LNCAP (cell line): ENCODE measurements around the gene TMEM272.

Experiments
- TF ChIP-seq, protein P1 (sequence below): fragments of 450-650 bp; IDR thresholded peaks from 2 replicates; pipeline ENCODE4 v1.5.1; 2017; ENCODE audit warnings: mild to moderate bottlenecking

Gene TMEM272

DNA sequence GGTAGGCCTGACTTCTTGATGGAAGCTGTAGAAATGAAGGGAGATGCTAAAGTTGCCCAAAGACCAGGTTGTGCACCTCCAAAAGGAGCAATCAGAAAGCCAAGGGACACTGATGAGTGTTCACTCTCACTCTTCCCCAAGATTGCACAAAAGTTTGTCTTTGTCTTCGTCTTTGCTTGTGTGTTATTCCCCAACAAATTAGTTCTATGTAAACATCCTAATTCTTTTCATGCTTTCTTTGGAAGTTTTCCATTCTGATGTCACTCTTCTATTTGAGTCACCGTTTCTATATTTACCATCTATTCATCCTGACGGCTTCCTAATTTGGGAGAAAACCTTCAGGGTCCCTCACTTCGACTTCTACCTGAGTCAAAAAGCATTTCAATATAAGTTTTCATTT, 3.7 kb upstream of the TMEM272 start:
- TF ChIP-seq, protein P1, sequence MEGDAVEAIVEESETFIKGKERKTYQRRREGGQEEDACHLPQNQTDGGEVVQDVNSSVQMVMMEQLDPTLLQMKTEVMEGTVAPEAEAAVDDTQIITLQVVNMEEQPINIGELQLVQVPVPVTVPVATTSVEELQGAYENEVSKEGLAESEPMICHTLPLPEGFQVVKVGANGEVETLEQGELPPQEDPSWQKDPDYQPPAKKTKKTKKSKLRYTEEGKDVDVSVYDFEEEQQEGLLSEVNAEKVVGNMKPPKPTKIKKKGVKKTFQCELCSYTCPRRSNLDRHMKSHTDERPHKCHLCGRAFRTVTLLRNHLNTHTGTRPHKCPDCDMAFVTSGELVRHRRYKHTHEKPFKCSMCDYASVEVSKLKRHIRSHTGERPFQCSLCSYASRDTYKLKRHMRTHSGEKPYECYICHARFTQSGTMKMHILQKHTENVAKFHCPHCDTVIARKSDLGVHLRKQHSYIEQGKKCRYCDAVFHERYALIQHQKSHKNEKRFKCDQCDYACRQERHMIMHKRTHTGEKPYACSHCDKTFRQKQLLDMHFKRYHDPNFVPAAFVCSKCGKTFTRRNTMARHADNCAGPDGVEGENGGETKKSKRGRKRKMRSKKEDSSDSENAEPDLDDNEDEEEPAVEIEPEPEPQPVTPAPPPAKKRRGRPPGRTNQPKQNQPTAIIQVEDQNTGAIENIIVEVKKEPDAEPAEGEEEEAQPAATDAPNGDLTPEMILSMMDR = no peak

DNA sequence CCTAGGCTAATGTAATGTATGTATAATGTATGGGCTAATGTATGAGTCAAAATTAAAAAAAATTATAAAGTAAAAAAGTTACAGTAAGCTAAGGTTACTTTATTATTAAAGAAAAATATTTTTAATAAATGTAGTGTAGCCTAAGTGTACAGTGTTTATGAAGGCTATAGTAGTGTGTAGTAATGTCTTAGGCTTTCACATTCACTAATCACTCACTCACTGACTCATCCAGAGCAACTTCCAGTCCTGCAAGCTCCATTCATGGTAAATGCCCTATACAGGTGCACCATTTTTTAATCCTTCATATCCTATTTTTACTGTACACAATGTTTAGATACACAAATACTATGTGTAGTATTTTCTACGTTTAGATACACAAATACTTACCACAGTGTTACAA, 1.8 kb upstream of the TMEM272 start:
- TF ChIP-seq, protein P1 = no peak

DNA sequence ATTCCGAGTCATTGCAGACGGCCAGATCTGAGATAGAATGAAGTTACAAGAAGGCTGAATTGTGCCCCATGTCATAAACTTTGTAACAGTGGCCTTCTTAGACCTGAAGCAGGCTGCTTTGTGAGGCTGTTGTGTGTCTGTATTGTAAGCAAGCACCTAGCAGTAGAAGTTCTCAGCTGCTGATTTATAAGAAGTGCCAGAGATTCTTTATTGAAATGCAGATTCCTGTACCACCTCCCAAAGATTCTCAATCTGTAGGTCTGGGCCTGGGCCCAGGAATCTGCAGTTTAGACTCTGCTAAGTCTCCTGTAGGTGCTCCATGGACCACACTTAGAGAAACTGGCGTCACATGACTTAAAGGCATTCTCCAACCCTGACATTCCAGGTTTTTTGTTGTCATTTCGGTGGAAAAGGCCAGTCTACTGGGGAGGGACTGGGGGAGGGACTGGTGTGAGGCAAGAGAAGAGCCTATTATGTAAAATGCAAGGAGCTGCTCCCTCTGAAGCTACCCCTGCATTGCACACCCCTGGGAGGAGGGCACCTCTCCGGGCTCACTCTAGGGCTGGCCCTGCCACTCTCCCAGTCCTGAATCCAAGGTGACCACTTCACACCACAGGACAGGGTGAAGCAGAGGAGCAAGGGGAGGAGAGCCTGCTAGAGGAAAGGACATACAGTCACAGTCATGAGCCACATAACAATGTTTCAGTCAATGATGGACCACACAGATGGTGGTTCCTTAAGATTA, 769 bp upstream of the TMEM272 start:
- TF ChIP-seq, protein P1 = no peak

DNA sequence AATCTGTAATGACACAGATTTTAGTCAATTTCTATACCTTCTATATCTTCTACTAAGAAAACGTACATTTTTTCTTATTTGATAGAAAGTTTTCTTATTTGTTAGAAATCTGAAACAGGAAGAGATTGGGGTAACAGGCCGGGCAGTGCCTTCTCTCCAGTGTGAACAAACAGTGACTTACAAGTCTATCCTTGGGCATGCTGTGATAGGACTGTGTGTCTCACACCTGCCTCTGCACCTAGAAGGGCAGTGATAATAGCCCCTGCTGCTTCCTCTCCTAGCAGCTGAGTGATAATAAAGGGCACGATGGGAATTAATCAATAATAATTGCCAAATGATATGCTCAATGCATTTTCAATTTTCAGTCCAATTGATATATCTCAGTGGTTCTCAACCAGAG, 1.4 kb downstream of the TMEM272 start:
- TF ChIP-seq, protein P1 = no peak

DNA sequence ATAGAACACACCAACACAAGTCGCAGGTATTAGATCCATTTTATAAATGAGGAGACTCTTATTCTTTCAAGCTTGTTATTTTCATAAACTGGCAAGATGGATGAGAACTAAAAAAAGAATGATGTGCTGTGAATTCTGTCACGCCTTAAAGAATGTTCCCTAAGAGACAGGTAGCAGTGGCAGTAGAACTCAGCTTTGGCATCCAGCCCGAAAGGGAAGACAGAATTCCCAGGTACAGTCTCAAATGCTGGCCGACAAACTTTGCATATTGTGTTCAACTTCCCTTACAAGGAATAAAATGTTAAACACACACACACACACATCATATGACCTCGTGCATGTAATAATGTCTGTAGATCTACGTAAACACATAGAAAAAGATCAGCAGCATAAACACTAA, 3.2 kb downstream of the TMEM272 start:
- TF ChIP-seq, protein P1 = no peak

DNA sequence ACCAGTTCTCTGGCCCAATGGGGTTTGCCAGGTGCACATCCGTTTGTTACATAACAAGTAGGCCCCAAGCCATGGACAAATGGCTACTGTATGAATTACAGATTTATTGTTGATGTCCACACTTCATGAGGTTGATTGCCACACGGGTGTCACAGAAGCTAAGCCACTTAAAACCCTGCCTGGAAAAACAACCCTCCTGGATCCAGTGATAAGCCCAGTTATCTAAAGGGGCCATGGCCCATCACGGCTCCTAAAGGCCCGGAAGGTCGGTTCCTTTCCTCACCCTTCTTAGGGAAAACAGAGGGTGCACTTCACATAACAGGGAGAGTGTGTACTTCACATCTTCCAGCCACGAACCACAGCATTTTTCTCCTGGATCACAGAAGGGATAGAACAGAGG, 4.1 kb downstream of the TMEM272 start:
- TF ChIP-seq, protein P1 = no peak

DNA sequence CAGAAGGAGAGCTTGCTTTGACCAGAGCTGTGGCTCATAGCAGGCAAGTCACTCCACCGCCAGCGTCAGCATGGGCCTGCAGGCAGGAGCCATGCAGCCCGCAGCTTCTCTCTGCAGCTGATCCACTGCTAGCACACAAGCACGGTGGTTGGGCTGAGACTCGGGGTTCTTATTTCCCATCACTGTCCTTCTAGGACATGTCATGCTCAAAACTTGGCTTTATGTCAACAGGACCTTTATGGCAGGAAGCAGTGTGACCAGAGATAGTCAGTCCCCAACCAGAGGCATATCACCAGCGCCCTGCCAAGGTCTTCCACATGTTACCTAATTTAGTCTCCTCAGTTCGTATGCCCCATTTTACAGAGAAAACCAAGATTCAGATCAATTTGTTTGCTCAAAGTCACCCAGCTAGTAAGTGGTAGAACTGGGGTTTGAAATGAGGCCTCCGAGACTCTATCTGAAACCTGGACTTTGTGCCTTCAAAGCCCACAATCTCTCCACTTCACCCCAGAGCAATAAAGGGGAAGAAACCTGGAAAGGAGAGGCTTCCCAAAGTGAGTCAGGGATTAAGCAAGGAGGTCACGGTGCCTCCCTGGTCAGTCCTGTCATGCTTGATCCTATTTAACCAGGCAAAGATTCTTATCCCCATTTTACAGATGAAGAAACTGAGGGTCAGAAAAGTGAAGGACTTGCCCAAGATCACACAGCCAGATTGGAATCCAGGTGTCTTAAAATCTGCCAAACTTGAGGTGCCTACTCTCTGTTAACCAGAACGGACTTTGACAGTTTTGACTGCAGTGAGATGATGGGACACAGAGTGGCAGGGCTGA, 5.1 kb downstream of the TMEM272 start:
- TF ChIP-seq, protein P1 = no peak
